GM19324 (cell line): ENCODE measurements around the gene GATAD1.
A peak's percentile ranks its signal among the peaks of the same experiment; 100 is the strongest.
"Not testable (repeated sequence)": the region's sequence is repeated elsewhere in the genome, so short reads cannot be mapped to it uniquely, and the experiment has no call there.

Source experiments
- ATAC-seq: cut with Tn5 transposase; IDR thresholded peaks from one replicate; pipeline ENCODE4 v1.9.1; 2021; ENCODE audit warnings: mild to moderate bottlenecking, moderate library complexity; ENCODE audit not compliant: unreplicated experiment, low FRiP score

Gene GATAD1

GRCh38 chr7:92447345-92448204 lies at the start of gene GATAD1:
Gene GATAD1, plus strand, starts transcription at chr7:92447482. Its CDS starts 248 bp downstream, at chr7:92447730.
- peak; percentile 91 for ATAC-seq

- no peak for ATAC-seq
These were observed 49.7 kb upstream of the GATAD1 start for GRCh38 chr7:92397542-92397941.

GRCh38 chr7:92400013-92400412 lies 47.3 kb upstream of the GATAD1 start:
- ATAC-seq: no peak

- no peak for ATAC-seq
These were observed 44.1 kb upstream of the GATAD1 start for GRCh38 chr7:92402920-92403759.

- ATAC-seq: no peak
These were observed 43.6 kb upstream of the GATAD1 start for GRCh38 chr7:92403760-92404074.

- ATAC-seq: no peak
These were observed 43.1 kb upstream of the GATAD1 start for GRCh38 chr7:92404170-92404614.

- no peak for ATAC-seq
These were observed 37.9 kb upstream of the GATAD1 start for GRCh38 chr7:92409357-92409756.

- not testable (repeated sequence) for ATAC-seq
These were observed 37.1 kb upstream of the GATAD1 start for GRCh38 chr7:92410162-92410561.

GRCh38 chr7:92412745-92413144 lies 34.5 kb upstream of the GATAD1 start:
- ATAC-seq: no peak

GRCh38 chr7:92413550-92413949 lies 33.7 kb upstream of the GATAD1 start:
- ATAC-seq: no peak

- ATAC-seq: no peak
These were observed 32.1 kb upstream of the GATAD1 start for GRCh38 chr7:92415225-92415624.

- ATAC-seq: no peak
These were observed 29.4 kb upstream of the GATAD1 start for GRCh38 chr7:92417913-92418312.

- no peak for ATAC-seq
These were observed 25.4 kb upstream of the GATAD1 start for GRCh38 chr7:92421676-92422435.

- no peak for ATAC-seq
These were observed 24.4 kb upstream of the GATAD1 start for GRCh38 chr7:92422926-92423325.

- no peak for ATAC-seq
These were observed 23.6 kb upstream of the GATAD1 start for GRCh38 chr7:92423710-92424131.

- no peak for ATAC-seq
These were observed 21.9 kb upstream of the GATAD1 start for GRCh38 chr7:92425311-92425947.

GRCh38 chr7:92427193-92427592 lies 20.1 kb upstream of the GATAD1 start:
- no peak for ATAC-seq

- no peak for ATAC-seq
These were observed 14.9 kb upstream of the GATAD1 start for GRCh38 chr7:92432299-92432946.

GRCh38 chr7:92433019-92433418 lies 14.3 kb upstream of the GATAD1 start:
- no peak for ATAC-seq

- no peak for ATAC-seq
These were observed 11.7 kb upstream of the GATAD1 start for GRCh38 chr7:92435542-92435941.
